Ovary (tissue), 9 donors: ENCODE measurements around the gene ACSL3. TPM values are rescaled to one million over a fixed set of nuclear protein-coding genes. Genes with fewer than 3 reads are reported as not detected.

ENCODE experiments used
- DNase-seq, 5 donors: peaks; one replicate each; pipeline ENCODE4 v3.0.0-alpha.2; 2019 to 2020
- H3K27ac ChIP-seq, 2 donors: fragments of 200-600 bp; one replicate each; pipeline versions ENCODE4 v1.5.1 to v1.8.0; 2019 to 2022
- H3K27me3 ChIP-seq: fragments of 200-600 bp; one replicate; pipeline ENCODE4 v1.8.0; 2022
- H3K36me3 ChIP-seq: fragments of 200-600 bp; sonication (generic); one replicate; pipeline ENCODE4 v1.5.1; 2019
- H3K4me1 ChIP-seq: one replicate; pipeline ENCODE4 v1.8.1; 2013; ENCODE audit warnings: mild to moderate bottlenecking, moderate library complexity; ENCODE audit not compliant: insufficient read depth
- H3K4me3 ChIP-seq: fragments of 200-600 bp; sonication (generic); one replicate; pipeline ENCODE4 v1.5.1; 2017
- H3K9me3 ChIP-seq, 2 donors: fragments of 200-600 bp in 1 of 2; sonication (generic) in 1 of 2; one replicate each; pipeline versions ENCODE4 v1.5.1 to v1.8.1; 2013 to 2019; ENCODE audit warnings: mild to moderate bottlenecking in 1 of 2, moderate library complexity in 1 of 2
- EP300 ChIP-seq: sonication (generic); formaldehyde crosslinking; IDR thresholded peaks from one replicate; pipeline ENCODE4 v1.6.1; 2017; ENCODE audit warnings: antibody characterized with exemption
- POLR2A ChIP-seq: fragments of 450-650 bp; IDR thresholded peaks from one replicate; pipeline ENCODE4 v1.6.1; 2017; ENCODE audit warnings: antibody characterized with exemption, mild to moderate bottlenecking, moderate library complexity
- WGBS, 3 donors: extraction: QIAGEN DNeasy Blood & Tissue Kit in 1 of 3; methylation state at CpG; one replicate each; pipeline versions ENCODE4 v1.1.5 to v1.1.7; 2013 to 2017; 5-methylcytosine and 5-hydroxymethylcytosine counted together
- intact Hi-C, 4 donors: fragments of 100-400 bp; cut with DNase I; formaldehyde crosslinking; loops; one replicate each; pipeline versions ENCODE4 v1.11.0 to v1.15.1; 2022 to 2023
- polyA plus RNA-seq, 2 donors: library from polyadenylated mRNA; stranded (reverse); fragments of 200-250 nt in 1 of 2; fragments of 350-450 nt in 1 of 2; fragmentation: Illumina TruSeq in 1 of 2; extraction: RNeasy Lipid Tissue Mini Kit (QIAGEN cat#74804) in 1 of 2; gene quantifications; one replicate each; pipeline ENCODE4 v1.2.3, GENCODE V29; 2013 to 2014
- total RNA-seq, 7 donors: library from RNA; depleted of rRNA in 2 of 7; stranded (reverse); fragments of >200 nt in 2 of 7; fragmentation: NEBNext Ultra II Directional in 3 of 7; extraction: Animal tissue kit (Norgen Biotek cat#: 25700) in 3 of 7; gene quantifications; one replicate each; pipeline versions ENCODE4 v1.1.0 to v1.2.4, GENCODE V29; 2016 to 2023
- TF ChIP-seq, protein P1 (sequence below), 3 donors: fragments of 450-650 bp in 2 of 3; fragments of 200-600 bp in 1 of 3; IDR thresholded peaks; one replicate each; pipeline versions ENCODE4 v1.5.1 to v1.8.0; 2016 to 2022; ENCODE audit warnings: antibody characterized with exemption in 3 of 3, mild to moderate bottlenecking in 1 of 3
- donor health status: DM: no; HTN: no; CAD: no; lungs with moderate emphysema.
- donor health status: DM: no; HTN: no; CAD: no.
- donor health status: Bipolar disorder and iron deficiency.
- donor health status: DM: yes; HTN: yes; CAD: no.
- donor health status: DM: no; HTN: no; CAD: no.
- donor health status: DM: yes; HTN: yes; CAD: no.

Gene ACSL3
- total and polyA plus RNA-seq, 9 donors = 14.0 to 85.1 (median 46.0) TPM

DNA sequence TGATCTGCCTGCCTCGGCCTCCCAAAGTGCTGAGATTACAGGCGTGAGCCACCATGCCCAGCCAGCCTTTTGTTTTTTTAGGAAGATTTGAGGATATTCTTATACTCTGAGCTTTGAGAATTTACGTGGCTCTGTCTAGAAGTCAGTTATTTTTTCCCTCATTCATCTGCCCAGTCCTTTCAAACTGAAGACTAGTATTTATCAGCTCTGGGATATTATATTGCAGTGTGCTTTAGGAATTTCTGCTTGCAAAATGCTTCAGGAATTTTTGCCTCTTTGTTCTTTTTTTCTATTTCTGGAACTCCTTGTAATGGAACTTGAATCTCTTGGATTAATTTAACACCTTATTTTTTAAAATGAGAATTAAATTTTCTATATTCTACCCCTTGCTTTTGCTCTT is 22.6 kb downstream of the ACSL3 start:
- Histone ChIP-seq H3K27ac (no peak overlapping the region), H3K4me1 (peaks cover 10% of the 10 kb centered on the region)

DNA sequence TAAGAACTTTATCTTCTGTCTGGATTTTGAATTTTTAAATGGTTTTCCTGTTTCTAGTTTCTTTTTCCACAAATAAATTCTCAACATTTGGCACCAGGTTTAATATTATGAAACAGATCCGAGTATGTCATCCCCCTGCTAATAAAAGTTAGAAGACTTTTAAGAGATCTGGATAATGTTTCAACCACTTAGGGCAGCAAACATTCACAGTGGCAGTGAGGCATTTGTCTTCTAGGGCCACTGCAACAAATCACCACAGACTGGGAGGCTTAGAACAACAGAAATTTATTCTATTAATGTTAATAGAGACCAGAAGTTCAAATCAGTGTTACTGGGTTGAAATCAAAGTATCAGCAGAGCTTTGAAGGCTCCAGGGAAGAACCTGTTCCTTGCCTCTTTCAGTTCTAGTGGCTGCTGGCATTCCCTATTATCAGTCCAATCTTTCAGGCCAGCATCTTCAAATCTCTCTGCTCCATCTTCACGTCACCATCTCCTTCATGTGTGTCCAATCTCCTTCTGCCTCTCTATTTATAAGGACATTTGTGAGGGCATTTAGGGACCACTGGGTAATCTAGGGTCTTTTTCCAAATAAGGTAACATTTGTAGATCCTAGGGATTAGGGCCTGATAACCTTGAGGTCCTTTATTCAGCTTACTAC is 23.4 kb downstream of the ACSL3 start:
- Histone ChIP-seq H3K36me3 (no peaks in the 10 kb centered on the region), H3K9me3 (no peaks in the 10 kb centered on the region), H3K27ac (no peak overlapping the region), H3K4me3 (no peak overlapping the region), H3K4me1 (peaks cover 10% of the 10 kb centered on the region), H3K27me3 (no peaks in the 10 kb centered on the region)
- WGBS, 3 donors = 42% methylated on average over 2 of the region's 2 CpGs
- intact Hi-C loops = no loop called here
- no peak for DNase-seq
- TF ChIP-seq EP300 (no peak), POLR2A (no peak)
- TF ChIP-seq, protein P1, sequence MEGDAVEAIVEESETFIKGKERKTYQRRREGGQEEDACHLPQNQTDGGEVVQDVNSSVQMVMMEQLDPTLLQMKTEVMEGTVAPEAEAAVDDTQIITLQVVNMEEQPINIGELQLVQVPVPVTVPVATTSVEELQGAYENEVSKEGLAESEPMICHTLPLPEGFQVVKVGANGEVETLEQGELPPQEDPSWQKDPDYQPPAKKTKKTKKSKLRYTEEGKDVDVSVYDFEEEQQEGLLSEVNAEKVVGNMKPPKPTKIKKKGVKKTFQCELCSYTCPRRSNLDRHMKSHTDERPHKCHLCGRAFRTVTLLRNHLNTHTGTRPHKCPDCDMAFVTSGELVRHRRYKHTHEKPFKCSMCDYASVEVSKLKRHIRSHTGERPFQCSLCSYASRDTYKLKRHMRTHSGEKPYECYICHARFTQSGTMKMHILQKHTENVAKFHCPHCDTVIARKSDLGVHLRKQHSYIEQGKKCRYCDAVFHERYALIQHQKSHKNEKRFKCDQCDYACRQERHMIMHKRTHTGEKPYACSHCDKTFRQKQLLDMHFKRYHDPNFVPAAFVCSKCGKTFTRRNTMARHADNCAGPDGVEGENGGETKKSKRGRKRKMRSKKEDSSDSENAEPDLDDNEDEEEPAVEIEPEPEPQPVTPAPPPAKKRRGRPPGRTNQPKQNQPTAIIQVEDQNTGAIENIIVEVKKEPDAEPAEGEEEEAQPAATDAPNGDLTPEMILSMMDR (IDR thresholded peaks at IDR 0.05) = no peak

More for the DNA sequence above, 22.6 kb downstream of the ACSL3 start:
- no peak for DNase-seq
- no peaks in the 10 kb centered on the region for H3K27me3 ChIP-seq
- TF ChIP-seq, protein P1 (IDR thresholded peaks at IDR 0.05) = no peak
- TF ChIP-seq EP300 (no peak), POLR2A (no peak)
- H3K9me3 ChIP-seq = no peaks in the 10 kb centered on the region
- H3K36me3 ChIP-seq = no peaks in the 10 kb centered on the region
- WGBS, 3 donors = 65 to 76% (median 66%) methylated on average over 3 of the region's 3 CpGs
- intact Hi-C loops = no loop called here
- no peak overlapping the region for H3K4me3 ChIP-seq

DNA sequence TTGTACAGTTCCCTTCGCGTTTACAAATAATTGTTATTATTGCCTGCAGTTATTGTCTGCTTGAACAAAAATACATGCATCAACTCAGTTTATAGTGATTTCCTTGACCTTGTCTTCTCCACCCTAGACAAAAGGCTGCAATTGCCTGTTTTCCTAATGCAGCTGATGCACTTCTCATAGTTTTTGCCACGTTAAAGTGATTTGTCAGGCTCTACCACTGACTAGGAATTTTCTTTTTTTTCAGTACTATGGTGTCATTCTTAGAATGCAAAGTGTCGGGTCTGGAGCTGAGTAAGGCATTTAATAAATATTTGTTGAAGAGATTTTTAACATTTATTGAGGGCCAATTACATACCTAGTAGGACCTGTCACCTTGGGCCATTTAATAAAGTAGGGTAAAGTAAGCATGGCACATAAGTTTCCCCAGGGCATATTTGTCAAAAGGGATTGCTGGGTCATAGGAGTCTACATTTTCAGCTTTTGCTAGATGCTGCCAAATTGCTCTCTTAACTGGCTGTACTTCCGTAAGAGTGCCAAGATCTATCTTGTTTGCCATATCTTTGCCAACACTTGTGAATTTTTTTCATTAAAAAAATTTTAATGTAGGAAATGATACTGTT is 24.1 kb downstream of the ACSL3 start:
- H3K4me1 ChIP-seq = peaks cover 10% of the 10 kb centered on the region
- TF ChIP-seq EP300 (no peak), POLR2A (no peak)
- TF ChIP-seq, protein P1 (IDR thresholded peaks at IDR 0.05) = no peak
- no peak for DNase-seq
- no peaks in the 10 kb centered on the region for H3K9me3 ChIP-seq
- H3K4me3 ChIP-seq = no peak overlapping the region
- H3K36me3 ChIP-seq = no peaks in the 10 kb centered on the region
- intact Hi-C loops = no loop called here
- no peak overlapping the region for H3K27ac ChIP-seq
- H3K27me3 ChIP-seq = no peaks in the 10 kb centered on the region
- WGBS, 3 donors = 30 to 39% (median 37%) methylated on average over 5 of the region's 5 CpGs

DNA sequence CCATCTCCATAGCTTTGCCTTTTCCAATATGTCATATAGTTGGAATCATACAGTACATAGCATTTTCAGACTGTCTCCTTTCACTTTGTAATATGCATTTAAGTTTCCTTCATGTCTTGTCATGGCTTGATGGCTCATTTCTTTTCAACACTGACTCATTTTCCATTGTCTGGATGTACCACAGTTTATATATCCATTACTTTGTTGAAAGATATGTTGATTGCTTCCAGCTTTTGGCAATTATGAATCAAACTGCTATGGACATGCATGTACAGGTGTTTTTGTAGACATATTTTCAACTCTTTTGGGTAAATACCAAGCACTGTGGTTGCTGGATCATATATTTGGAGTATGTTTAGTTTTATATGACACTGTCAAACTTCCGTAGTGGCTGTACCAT is 26.3 kb downstream of the ACSL3 start:
- 94 to 100% (median 97%) methylated on average over 1 of the region's 1 CpG for whole genome bisulfite sequencing, 3 donors
- no peaks in the 10 kb centered on the region for H3K36me3 ChIP-seq
- H3K27ac ChIP-seq = no peak overlapping the region
- H3K4me1 ChIP-seq = peaks cover 11% of the 10 kb centered on the region
- no peaks in the 10 kb centered on the region for H3K9me3 ChIP-seq
- H3K4me3 ChIP-seq = no peak overlapping the region
- H3K27me3 ChIP-seq = no peaks in the 10 kb centered on the region
- DNase-seq = no peak
- TF ChIP-seq EP300 = no peak
- TF ChIP-seq POLR2A = no peak
- TF ChIP-seq, protein P1 (IDR thresholded peaks at IDR 0.05) = no peak
- intact Hi-C loops = no loop called here
